ENCODE results near the gene LTB. TPM values are rescaled to one million over a fixed set of nuclear protein-coding genes. Genes with fewer than 3 reads are reported as not detected.

Gene LTB
- total RNA-seq, 1 experiment from 2014 or later, result not detected

DNA sequence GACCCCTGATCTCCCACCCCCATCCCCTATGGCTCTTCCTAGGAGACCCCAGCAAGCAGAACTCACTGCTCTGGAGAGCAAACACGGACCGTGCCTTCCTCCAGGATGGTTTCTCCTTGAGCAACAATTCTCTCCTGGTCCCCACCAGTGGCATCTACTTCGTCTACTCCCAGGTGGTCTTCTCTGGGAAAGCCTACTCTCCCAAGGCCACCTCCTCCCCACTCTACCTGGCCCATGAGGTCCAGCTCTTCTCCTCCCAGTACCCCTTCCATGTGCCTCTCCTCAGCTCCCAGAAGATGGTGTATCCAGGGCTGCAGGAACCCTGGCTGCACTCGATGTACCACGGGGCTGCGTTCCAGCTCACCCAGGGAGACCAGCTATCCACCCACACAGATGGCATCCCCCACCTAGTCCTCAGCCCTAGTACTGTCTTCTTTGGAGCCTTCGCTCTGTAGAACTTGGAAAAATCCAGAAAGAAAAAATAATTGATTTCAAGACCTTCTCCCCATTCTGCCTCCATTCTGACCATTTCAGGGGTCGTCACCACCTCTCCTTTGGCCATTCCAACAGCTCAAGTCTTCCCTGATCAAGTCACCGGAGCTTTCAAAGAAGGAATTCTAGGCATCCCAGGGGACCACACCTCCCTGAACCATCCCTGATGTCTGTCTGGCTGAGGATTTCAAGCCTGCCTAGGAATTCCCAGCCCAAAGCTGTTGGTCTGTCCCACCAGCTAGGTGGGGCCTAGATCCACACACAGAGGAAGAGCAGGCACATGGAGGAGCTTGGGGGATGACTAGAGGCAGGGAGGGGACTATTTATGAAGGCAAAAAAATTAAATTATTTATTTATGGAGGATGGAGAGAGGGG, 8.8 kb downstream of the LTB start:
- H3K4me1 ChIP-seq (ENCODE audit: insufficient read depth, low read length, poor library complexity, severe bottlenecking), result peaks cover 5% of the 10 kb centered on the region
- H3K4me3 ChIP-seq (ENCODE audit: low read depth, low read length, poor library complexity, severe bottlenecking), result no peak overlapping the region
- no peaks in the 10 kb centered on the region for H3K36me3 ChIP-seq (ENCODE audit: insufficient read depth, low read length, poor library complexity, severe bottlenecking)
- H3K27me3 ChIP-seq (replicated peaks; ENCODE audit: insufficient read depth, low read depth, low read length, poor library complexity), result no peaks in the 10 kb centered on the region
- TF ChIP-seq, protein P1, sequence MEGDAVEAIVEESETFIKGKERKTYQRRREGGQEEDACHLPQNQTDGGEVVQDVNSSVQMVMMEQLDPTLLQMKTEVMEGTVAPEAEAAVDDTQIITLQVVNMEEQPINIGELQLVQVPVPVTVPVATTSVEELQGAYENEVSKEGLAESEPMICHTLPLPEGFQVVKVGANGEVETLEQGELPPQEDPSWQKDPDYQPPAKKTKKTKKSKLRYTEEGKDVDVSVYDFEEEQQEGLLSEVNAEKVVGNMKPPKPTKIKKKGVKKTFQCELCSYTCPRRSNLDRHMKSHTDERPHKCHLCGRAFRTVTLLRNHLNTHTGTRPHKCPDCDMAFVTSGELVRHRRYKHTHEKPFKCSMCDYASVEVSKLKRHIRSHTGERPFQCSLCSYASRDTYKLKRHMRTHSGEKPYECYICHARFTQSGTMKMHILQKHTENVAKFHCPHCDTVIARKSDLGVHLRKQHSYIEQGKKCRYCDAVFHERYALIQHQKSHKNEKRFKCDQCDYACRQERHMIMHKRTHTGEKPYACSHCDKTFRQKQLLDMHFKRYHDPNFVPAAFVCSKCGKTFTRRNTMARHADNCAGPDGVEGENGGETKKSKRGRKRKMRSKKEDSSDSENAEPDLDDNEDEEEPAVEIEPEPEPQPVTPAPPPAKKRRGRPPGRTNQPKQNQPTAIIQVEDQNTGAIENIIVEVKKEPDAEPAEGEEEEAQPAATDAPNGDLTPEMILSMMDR (conservative IDR thresholded peaks at IDR 0.05; ENCODE audit: low read depth, low read length), result no peak
- TF ChIP-seq EZH2 (IDR thresholded peaks at IDR 0.05; ENCODE audit: borderline replicate concordance, low read depth, low read length, poor library complexity, severe bottlenecking), result no peak
- H3K27ac ChIP-seq (ENCODE audit: low read depth, low read length, poor library complexity, severe bottlenecking), result no peak overlapping the region
- ChIA-PET CTCF (no interaction called here), POLR2A (ENCODE audit: low non-redundant PET) (no interaction called here)
- H3K9me3 ChIP-seq (ENCODE audit: low read depth, low read length, poor library complexity, severe bottlenecking), result no peaks in the 10 kb centered on the region
- no peak for DNase-seq (ENCODE audit: low spot score)
- no TSS peak for BruUV-seq (replicated peaks)
- intact Hi-C loops (cut with micrococcal nuclease; ENCODE audit: unreplicated experiment), result no loop called here

DNA sequence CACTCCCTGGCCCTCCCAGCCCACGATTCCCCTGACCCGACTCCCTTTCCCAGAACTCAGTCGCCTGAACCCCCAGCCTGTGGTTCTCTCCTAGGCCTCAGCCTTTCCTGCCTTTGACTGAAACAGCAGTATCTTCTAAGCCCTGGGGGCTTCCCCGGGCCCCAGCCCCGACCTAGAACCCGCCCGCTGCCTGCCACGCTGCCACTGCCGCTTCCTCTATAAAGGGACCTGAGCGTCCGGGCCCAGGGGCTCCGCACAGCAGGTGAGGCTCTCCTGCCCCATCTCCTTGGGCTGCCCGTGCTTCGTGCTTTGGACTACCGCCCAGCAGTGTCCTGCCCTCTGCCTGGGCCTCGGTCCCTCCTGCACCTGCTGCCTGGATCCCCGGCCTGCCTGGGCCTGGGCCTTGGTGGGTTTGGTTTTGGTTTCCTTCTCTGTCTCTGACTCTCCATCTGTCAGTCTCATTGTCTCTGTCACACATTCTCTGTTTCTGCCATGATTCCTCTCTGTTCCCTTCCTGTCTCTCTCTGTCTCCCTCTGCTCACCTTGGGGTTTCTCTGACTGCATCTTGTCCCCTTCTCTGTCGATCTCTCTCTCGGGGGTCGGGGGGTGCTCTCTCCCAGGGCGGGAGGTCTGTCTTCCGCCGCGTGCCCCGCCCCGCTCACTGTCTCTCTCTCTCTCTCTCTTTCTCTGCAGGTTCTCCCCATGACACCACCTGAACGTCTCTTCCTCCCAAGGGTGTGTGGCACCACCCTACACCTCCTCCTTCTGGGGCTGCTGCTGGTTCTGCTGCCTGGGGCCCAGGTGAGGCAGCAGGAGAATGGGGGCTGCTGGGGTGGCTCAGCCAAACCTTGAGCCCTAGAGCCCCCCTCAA, 9.9 kb downstream of the LTB start, which contains the start of gene LTA:
LTA (plus strand) TSS at position 249 of the 871 bp plus-strand sequence; CDS start at position 703, 454 bp downstream.
- Histone ChIP-seq H3K4me1 (ENCODE audit: insufficient read depth, low read length, poor library complexity, severe bottlenecking) (peaks cover 5% of the 10 kb centered on the region), H3K27ac (ENCODE audit: low read depth, low read length, poor library complexity, severe bottlenecking) (no peak within 1 kb of the TSS), H3K36me3 (ENCODE audit: insufficient read depth, low read length, poor library complexity, severe bottlenecking) (no peaks in the 10 kb centered on the region), H3K4me3 (ENCODE audit: low read depth, low read length, poor library complexity, severe bottlenecking) (no peak within 1 kb of the TSS), H3K9me3 (ENCODE audit: low read depth, low read length, poor library complexity, severe bottlenecking) (no peaks in the 10 kb centered on the region), H3K27me3 (replicated peaks; ENCODE audit: insufficient read depth, low read depth, low read length, poor library complexity) (no peaks in the 10 kb centered on the region)
- no peak for DNase-seq (ENCODE audit: low spot score)
- BruUV-seq (replicated peaks), result no TSS peak
- ChIA-PET POLR2A (ENCODE audit: low non-redundant PET) (no interaction called here), CTCF (no interaction called here)
- no peak for TF ChIP-seq EZH2 (IDR thresholded peaks at IDR 0.05; ENCODE audit: borderline replicate concordance, low read depth, low read length, poor library complexity, severe bottlenecking)
- TF ChIP-seq, protein P1 (conservative IDR thresholded peaks at IDR 0.05; ENCODE audit: low read depth, low read length), result no peak
- intact Hi-C loops (cut with micrococcal nuclease; ENCODE audit: unreplicated experiment), result no loop called here

DNA sequence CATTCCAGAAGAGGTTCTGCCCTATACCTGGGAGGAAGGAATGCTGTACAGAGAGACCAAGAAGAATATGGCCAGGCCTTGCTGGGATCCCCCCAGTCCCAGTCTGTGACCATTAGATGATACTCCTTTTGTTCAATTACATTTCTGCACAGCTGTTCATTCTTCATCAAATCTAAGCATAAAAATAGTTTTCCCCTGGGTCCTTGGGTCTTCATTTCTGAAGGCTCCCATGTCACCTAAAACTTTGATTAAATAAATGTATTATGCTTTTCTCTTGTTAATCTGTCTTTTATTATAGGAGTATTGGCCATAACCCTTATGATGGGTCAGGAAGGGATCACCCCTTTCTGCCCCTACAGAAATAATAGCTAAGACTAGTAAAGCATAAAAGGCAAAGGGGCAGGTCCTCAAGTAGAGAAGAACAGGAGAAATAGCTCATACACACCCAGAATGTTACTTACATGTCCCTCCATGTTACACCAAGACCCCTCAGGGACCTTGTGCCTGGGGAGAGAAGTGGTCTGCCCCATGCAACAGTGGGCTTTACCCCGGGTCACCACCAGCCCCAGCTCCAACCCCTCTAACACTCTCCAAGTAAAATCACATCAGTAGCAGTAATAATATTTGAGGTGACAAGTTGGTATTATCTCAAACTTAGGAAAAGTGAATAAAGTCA, 12.2 kb downstream of the LTB start:
- Histone ChIP-seq H3K27ac (ENCODE audit: low read depth, low read length, poor library complexity, severe bottlenecking) (no peak overlapping the region), H3K27me3 (replicated peaks; ENCODE audit: insufficient read depth, low read depth, low read length, poor library complexity) (no peaks in the 10 kb centered on the region), H3K4me1 (ENCODE audit: insufficient read depth, low read length, poor library complexity, severe bottlenecking) (peaks cover 2% of the 10 kb centered on the region), H3K4me3 (ENCODE audit: low read depth, low read length, poor library complexity, severe bottlenecking) (no peak overlapping the region), H3K36me3 (ENCODE audit: insufficient read depth, low read length, poor library complexity, severe bottlenecking) (no peaks in the 10 kb centered on the region), H3K9me3 (ENCODE audit: low read depth, low read length, poor library complexity, severe bottlenecking) (no peaks in the 10 kb centered on the region)
- no TSS peak for BruUV-seq (replicated peaks)
- no peak for DNase-seq (ENCODE audit: low spot score)
- POLR2A ChIA-PET (ENCODE audit: low non-redundant PET), result no interaction called here
- intact Hi-C loops (cut with micrococcal nuclease; ENCODE audit: unreplicated experiment), result no loop called here
- CTCF ChIA-PET, result no interaction called here
- TF ChIP-seq, protein P1 (conservative IDR thresholded peaks at IDR 0.05; ENCODE audit: low read depth, low read length), result no peak
- no peak for TF ChIP-seq EZH2 (IDR thresholded peaks at IDR 0.05; ENCODE audit: borderline replicate concordance, low read depth, low read length, poor library complexity, severe bottlenecking)

Measured in A673 (cell line).